ENCODE data around the gene KMT2C. TPM values are rescaled to one million over a fixed set of nuclear protein-coding genes. Genes with fewer than 3 reads are reported as not detected.

Gene KMT2C
- total and polyA plus RNA-seq, 4 donors: 5.8 to 123 (median 56.2) TPM

DNA sequence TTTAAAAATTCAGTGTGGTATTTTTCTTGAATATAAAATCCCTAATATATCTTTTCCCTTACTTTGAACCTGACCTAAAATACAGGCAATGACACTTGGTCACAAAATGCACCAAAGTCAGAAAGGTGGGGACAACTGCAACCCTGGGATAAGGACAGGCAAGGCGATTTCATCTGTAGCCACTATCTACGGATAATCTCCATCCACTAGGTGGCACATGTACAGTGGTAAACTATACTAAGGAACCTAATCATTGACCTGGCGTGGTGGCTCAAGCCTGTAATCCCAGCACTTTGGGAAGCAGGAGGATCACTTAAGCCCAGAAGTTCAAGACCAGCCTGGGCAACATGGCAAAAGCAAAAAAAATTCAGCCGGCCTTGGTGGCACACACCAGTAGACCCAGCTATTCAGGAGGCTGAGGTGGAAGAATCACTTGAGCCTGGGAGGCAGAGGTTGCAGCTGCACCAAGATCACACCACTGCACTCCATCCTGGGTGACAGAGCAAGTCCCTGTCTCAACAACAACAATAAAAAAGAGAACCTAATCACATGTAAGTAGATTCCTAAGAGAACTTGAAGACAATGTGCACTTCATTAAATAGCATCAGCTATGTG lies 98.9 kb downstream of the KMT2C start:
- intact Hi-C loops (cut with DNase I): no loop called here
- H3K9me3 ChIP-seq (ENCODE audit: control insufficient read depth, low read length): no peaks in the 10 kb centered on the region
- no peak overlapping the region for H3K27ac ChIP-seq (ENCODE audit: low read depth in 1 of 2, low read length in 2 of 2)
- no peaks in the 10 kb centered on the region for H3K27me3 ChIP-seq (ENCODE audit: control insufficient read depth in 1 of 2, insufficient read depth in 2 of 2, low read length in 1 of 2)
- H3K36me3 ChIP-seq (ENCODE audit: control insufficient read depth in 1 of 2, insufficient read depth in 2 of 2, low read length in 1 of 2): no peaks in the 10 kb centered on the region
- H3K4me3 ChIP-seq (ENCODE audit: low read length in 2 of 2): no peak overlapping the region
- ATAC-seq (ENCODE audit: low FRiP score) (peak; percentile 80), DNase-seq (no peak)
- H3K4me1 ChIP-seq (ENCODE audit: control insufficient read depth in 1 of 2, insufficient read depth in 2 of 2, low read length in 2 of 2): peaks cover 3% of the 10 kb centered on the region in 2 donors
- WGBS, 2 donors: 39 to 46% methylated on average over 4 of the region's 4 CpGs

DNA sequence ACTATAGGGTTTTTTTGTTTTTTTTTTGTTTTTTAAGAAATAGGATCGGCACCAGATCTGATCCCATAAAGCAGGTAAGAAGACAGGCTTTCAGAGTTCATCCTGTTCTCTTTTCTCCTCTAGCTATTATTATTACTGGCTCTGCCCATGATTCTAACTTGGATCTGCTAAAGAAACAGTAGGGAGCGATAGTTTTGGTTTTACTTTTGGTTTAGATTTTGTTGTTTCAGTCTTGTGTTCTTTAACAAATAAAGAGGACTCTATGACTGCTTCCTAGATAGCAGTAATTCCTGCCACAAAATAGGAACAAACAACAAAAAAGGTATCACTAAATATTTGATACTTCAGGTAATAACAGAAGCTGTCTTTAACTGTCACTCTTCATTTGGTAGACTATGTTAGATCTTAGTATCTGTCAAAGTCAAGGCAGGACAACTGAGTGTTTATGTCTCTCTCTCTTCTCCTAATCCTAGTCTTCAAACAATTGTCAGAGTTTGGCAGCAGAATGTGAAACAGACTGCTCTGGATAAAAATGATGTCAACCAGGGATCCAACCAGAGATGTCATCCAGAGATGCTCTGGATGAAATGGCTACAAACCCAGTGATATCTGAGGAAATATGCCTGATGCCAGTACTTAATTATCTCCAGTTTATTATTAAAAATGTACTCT lies 99.8 kb downstream of the KMT2C start:
- Histone ChIP-seq H3K27me3 (ENCODE audit: control insufficient read depth in 1 of 2, insufficient read depth in 2 of 2, low read length in 1 of 2) (no peaks in the 10 kb centered on the region), H3K36me3 (ENCODE audit: control insufficient read depth in 1 of 2, insufficient read depth in 2 of 2, low read length in 1 of 2) (no peaks in the 10 kb centered on the region), H3K4me1 (ENCODE audit: control insufficient read depth in 1 of 2, insufficient read depth in 2 of 2, low read length in 2 of 2) (peaks cover 3% of the 10 kb centered on the region in 2 donors), H3K27ac (ENCODE audit: low read depth in 1 of 2, low read length in 2 of 2) (no peak overlapping the region), H3K9me3 (ENCODE audit: control insufficient read depth, low read length) (no peaks in the 10 kb centered on the region), H3K4me3 (ENCODE audit: low read length in 2 of 2) (no peak overlapping the region)
- intact Hi-C loops (cut with DNase I): no loop called here
- ATAC-seq (ENCODE audit: low FRiP score) (no peak), DNase-seq (no peak)
- 23 to 36% methylated on average over 2 of the region's 2 CpGs for WGBS, 2 donors

DNA sequence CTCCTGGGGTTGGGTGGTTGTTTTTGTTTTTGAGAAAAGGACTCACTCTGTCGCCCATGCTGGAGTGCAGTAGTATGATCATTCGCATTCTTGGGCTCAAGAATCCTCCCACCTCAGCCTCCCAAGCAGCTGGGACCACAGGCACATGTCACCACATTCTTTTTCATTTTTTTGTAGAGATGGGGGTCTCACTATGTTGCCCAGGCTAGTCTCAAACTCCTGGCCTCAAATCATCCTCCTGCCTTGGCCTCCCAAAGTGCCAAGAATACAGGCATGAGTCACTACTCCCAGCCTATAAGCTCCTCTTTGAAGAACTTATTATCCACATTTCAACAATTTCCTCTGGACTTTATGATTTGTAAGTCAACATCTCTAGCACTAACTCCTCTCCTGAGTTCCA lies 102.7 kb downstream of the KMT2C start:
- no peak overlapping the region for H3K4me3 ChIP-seq (ENCODE audit: low read length in 2 of 2)
- DNase-seq (no peak), ATAC-seq (ENCODE audit: low FRiP score) (no peak)
- intact Hi-C loops (cut with DNase I): no loop called here
- H3K9me3 ChIP-seq (ENCODE audit: control insufficient read depth, low read length): no peaks in the 10 kb centered on the region
- no peak overlapping the region for H3K27ac ChIP-seq (ENCODE audit: low read depth in 1 of 2, low read length in 2 of 2)
- H3K27me3 ChIP-seq (ENCODE audit: control insufficient read depth in 1 of 2, insufficient read depth in 2 of 2, low read length in 1 of 2): no peaks in the 10 kb centered on the region
- 95 to 99% methylated on average over 2 of the region's 2 CpGs for WGBS, 2 donors
- H3K4me1 ChIP-seq (ENCODE audit: control insufficient read depth in 1 of 2, insufficient read depth in 2 of 2, low read length in 2 of 2): peaks cover 2 to 3% of the 10 kb centered on the region in 2 donors
- peaks cover under 1 to 3% of the 10 kb centered on the region in 2 donors for H3K36me3 ChIP-seq (ENCODE audit: control insufficient read depth in 1 of 2, insufficient read depth in 2 of 2, low read length in 1 of 2)

DNA sequence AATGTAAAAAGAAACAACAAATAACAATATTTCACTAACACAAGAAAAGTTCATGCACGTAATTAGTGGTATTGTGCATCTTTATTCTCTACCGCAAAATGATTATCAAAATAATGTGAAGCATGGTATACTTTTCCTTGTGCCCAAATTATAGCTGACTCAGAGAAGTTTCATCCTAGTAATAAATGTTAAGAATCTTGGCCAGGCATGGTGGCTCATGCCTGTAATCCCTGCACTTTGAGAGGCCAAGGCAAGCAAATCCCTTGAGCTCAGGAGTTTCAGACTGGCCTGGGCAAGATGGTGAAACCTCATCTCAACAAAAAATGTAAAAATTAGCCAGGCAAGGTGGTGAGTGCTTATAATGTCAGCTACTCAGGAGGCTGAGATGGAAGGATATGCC lies 105.0 kb downstream of the KMT2C start:
- DNase-seq: no peak
- no peak overlapping the region for H3K27ac ChIP-seq (ENCODE audit: low read depth in 1 of 2, low read length in 2 of 2)
- no peaks in the 10 kb centered on the region for H3K9me3 ChIP-seq (ENCODE audit: control insufficient read depth, low read length)
- H3K4me3 ChIP-seq (ENCODE audit: low read length in 2 of 2): no peak overlapping the region
- no peak for ATAC-seq (ENCODE audit: low FRiP score)
- H3K4me1 ChIP-seq (ENCODE audit: control insufficient read depth in 1 of 2, insufficient read depth in 2 of 2, low read length in 2 of 2): peaks cover 0 to 2% of the 10 kb centered on the region in 2 donors
- 97% methylated on average over 2 of the region's 2 CpGs for WGBS, 2 donors
- H3K36me3 ChIP-seq (ENCODE audit: control insufficient read depth in 1 of 2, insufficient read depth in 2 of 2, low read length in 1 of 2): peaks cover 3% of the 10 kb centered on the region in 2 donors
- intact Hi-C loops (cut with DNase I): no loop called here
- H3K27me3 ChIP-seq (ENCODE audit: control insufficient read depth in 1 of 2, insufficient read depth in 2 of 2, low read length in 1 of 2): no peaks in the 10 kb centered on the region

DNA sequence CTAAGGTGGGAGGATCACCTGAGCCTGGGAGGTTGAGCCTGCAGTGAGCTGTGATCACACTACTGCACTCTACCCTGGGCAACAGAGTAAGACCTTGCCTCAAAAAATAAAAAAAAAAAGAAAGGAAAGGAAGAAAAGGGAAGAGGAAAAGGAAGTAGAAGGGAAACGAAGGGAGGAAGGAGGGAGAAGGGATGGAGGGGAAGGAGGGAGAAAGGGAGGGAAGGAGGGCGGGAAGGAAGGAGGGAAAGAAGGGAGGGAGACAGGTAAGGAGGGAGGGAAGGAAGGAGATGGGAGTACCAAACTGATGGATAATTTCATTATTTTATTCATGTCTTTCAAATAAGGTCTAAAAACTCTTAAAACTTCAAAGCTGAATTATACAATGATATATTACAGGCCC lies 106.3 kb downstream of the KMT2C start:
- Histone ChIP-seq H3K4me3 (ENCODE audit: low read length in 2 of 2) (no peak overlapping the region), H3K36me3 (ENCODE audit: control insufficient read depth in 1 of 2, insufficient read depth in 2 of 2, low read length in 1 of 2) (peaks cover 3% of the 10 kb centered on the region in 2 donors), H3K27me3 (ENCODE audit: control insufficient read depth in 1 of 2, insufficient read depth in 2 of 2, low read length in 1 of 2) (no peaks in the 10 kb centered on the region), H3K4me1 (ENCODE audit: control insufficient read depth in 1 of 2, insufficient read depth in 2 of 2, low read length in 2 of 2) (no peaks in the 10 kb centered on the region), H3K9me3 (ENCODE audit: control insufficient read depth, low read length) (no peaks in the 10 kb centered on the region), H3K27ac (ENCODE audit: low read depth in 1 of 2, low read length in 2 of 2) (no peak overlapping the region)
- WGBS, 2 donors: 92 to 95% methylated on average over 2 of the region's 2 CpGs
- DNase-seq: no peak
- intact Hi-C loops (cut with DNase I): no loop called here
- ATAC-seq (ENCODE audit: low FRiP score): no peak

DNA sequence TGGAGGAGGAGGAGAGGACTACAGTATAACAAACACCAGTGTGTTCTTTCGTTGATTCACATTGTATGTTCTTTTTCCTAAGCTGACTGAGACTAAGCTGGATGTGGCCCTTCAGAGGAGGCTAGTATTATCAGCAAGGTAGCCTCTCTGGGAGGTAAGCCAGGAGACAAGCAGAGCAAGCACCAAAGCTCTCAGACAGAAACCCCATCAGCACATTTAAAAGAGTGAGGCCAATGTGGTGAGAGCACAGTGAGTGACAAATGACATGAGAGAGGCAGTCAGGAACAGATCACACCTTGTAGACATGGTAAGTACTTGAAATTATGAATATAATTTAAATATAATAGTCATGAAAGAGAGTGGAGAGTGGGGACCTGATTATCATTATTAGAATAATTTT lies 107.6 kb downstream of the KMT2C start:
- H3K36me3 ChIP-seq (ENCODE audit: control insufficient read depth in 1 of 2, insufficient read depth in 2 of 2, low read length in 1 of 2): peaks cover 3 to 5% of the 10 kb centered on the region in 2 donors
- DNase-seq (no peak), ATAC-seq (ENCODE audit: low FRiP score) (no peak)
- no peak overlapping the region for H3K27ac ChIP-seq (ENCODE audit: low read depth in 1 of 2, low read length in 2 of 2)
- no peaks in the 10 kb centered on the region for H3K4me1 ChIP-seq (ENCODE audit: control insufficient read depth in 1 of 2, insufficient read depth in 2 of 2, low read length in 2 of 2)
- WGBS, 2 donors: 88 to 97% methylated on average over 1 of the region's 1 CpG
- intact Hi-C loops (cut with DNase I): no loop called here
- no peaks in the 10 kb centered on the region for H3K9me3 ChIP-seq (ENCODE audit: control insufficient read depth, low read length)
- no peaks in the 10 kb centered on the region for H3K27me3 ChIP-seq (ENCODE audit: control insufficient read depth in 1 of 2, insufficient read depth in 2 of 2, low read length in 1 of 2)
- no peak overlapping the region for H3K4me3 ChIP-seq (ENCODE audit: low read length in 2 of 2)

DNA sequence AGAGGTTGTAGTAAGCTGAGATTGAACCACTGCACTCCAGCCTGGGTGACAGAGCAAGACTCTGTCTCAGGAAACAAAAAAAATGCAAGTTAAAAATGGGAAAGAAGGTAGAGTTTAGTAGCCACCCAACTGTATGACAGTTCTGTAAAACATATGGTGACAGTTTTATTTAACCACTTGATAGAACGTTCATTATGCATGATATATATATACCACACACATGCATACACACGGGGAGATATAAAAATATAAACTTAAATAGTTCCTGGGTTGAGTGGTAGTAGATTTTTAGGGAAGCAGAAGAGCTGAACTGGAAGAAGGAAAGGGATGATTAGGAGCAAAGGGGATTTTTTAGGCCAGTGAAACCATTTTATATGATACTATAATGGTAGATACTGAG lies 120.0 kb downstream of the KMT2C start:
- DNase-seq (no peak), ATAC-seq (ENCODE audit: low FRiP score) (no peak)
- H3K4me1 ChIP-seq (ENCODE audit: control insufficient read depth in 1 of 2, insufficient read depth in 2 of 2, low read length in 2 of 2): peaks cover 2 to 5% of the 10 kb centered on the region in 2 donors
- H3K27me3 ChIP-seq (ENCODE audit: control insufficient read depth in 1 of 2, insufficient read depth in 2 of 2, low read length in 1 of 2): no peaks in the 10 kb centered on the region
- intact Hi-C loops (cut with DNase I): no loop called here
- H3K4me3 ChIP-seq (ENCODE audit: low read length in 2 of 2): no peak overlapping the region
- H3K36me3 ChIP-seq (ENCODE audit: control insufficient read depth in 1 of 2, insufficient read depth in 2 of 2, low read length in 1 of 2): no peaks in the 10 kb centered on the region
- 50 to 68% methylated on average over 2 of the region's 2 CpGs for WGBS, 2 donors
- no peak overlapping the region for H3K27ac ChIP-seq (ENCODE audit: low read depth in 1 of 2, low read length in 2 of 2)
- H3K9me3 ChIP-seq (ENCODE audit: control insufficient read depth, low read length): no peaks in the 10 kb centered on the region

DNA sequence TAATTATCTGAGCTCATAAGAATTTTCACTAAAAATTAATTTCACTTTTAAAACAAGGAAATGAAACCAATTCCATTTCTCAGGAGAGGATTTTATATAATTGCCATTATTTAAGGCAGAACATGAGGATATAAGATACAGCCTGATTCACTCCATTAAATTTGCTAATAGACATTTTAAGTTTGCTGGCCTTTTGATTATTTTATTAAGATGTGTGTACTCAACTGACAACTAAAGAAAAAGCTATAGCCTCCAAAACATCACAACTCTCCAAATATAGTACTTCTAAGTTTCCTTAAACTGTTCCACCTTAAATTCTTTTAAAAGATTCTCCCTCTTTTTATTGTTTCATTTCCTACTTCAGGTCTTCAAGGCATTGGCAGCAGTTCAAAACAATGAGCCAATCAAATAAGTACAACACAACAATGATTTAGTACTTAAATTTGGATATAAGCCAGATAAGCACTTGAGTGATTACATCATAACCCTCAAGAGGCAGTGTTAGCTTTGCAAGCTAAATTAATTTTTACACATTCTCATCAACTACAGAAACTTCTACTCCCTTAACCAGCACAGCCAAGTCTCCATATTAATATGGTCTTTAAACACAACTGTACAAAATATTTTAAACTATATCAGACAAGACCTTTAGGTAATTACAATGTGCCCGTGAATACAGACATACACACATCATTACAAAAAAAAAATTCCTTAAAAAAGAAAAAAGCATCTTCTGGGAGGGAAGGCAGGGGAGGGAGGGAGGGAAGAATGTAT lies 121.8 kb downstream of the KMT2C start:
- Histone ChIP-seq H3K4me3 (ENCODE audit: low read length in 2 of 2) (no peak overlapping the region), H3K27ac (ENCODE audit: low read depth in 1 of 2, low read length in 2 of 2) (no peak overlapping the region), H3K36me3 (ENCODE audit: control insufficient read depth in 1 of 2, insufficient read depth in 2 of 2, low read length in 1 of 2) (no peaks in the 10 kb centered on the region), H3K9me3 (ENCODE audit: control insufficient read depth, low read length) (no peaks in the 10 kb centered on the region), H3K27me3 (ENCODE audit: control insufficient read depth in 1 of 2, insufficient read depth in 2 of 2, low read length in 1 of 2) (no peaks in the 10 kb centered on the region), H3K4me1 (ENCODE audit: control insufficient read depth in 1 of 2, insufficient read depth in 2 of 2, low read length in 2 of 2) (peaks cover 2 to 5% of the 10 kb centered on the region in 2 donors)
- DNase-seq (no peak), ATAC-seq (ENCODE audit: low FRiP score) (peak; percentile 65)
- intact Hi-C loops (cut with DNase I): no loop called here
- WGBS, 2 donors: 25 to 41% methylated on average over 1 of the region's 1 CpG
